ENCODE results near the gene CDHR5. TPM values are rescaled to one million over a fixed set of nuclear protein-coding genes. Genes with fewer than 3 reads are reported as not detected.

Gene CDHR5
- total and polyA plus RNA-seq, 9 donors: 0.07 to 2.3 (median 0.21) TPM; not detected in 5

GRCh38 chr11:603154-603553 is 21.6 kb downstream of the CDHR5 start:
- no peak overlapping the region for H3K27ac ChIP-seq
- intact Hi-C loops (cut with DNase I): no loop called here
- 83 to 89% (median 86%) methylated on average over 13 of the region's 13 CpGs for WGBS, 3 donors
- no peaks in the 10 kb centered on the region for H3K4me1 ChIP-seq (ENCODE audit: insufficient read depth)
- H3K9me3 ChIP-seq: no peaks in the 10 kb centered on the region
- no peaks in the 10 kb centered on the region for H3K36me3 ChIP-seq
- DNase-seq: no peak
- TF ChIP-seq EP300 (IDR thresholded peaks at IDR 0.05) (no peak), POLR2A (IDR thresholded peaks at IDR 0.05) (no peak)
- TF ChIP-seq, protein P1, sequence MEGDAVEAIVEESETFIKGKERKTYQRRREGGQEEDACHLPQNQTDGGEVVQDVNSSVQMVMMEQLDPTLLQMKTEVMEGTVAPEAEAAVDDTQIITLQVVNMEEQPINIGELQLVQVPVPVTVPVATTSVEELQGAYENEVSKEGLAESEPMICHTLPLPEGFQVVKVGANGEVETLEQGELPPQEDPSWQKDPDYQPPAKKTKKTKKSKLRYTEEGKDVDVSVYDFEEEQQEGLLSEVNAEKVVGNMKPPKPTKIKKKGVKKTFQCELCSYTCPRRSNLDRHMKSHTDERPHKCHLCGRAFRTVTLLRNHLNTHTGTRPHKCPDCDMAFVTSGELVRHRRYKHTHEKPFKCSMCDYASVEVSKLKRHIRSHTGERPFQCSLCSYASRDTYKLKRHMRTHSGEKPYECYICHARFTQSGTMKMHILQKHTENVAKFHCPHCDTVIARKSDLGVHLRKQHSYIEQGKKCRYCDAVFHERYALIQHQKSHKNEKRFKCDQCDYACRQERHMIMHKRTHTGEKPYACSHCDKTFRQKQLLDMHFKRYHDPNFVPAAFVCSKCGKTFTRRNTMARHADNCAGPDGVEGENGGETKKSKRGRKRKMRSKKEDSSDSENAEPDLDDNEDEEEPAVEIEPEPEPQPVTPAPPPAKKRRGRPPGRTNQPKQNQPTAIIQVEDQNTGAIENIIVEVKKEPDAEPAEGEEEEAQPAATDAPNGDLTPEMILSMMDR (IDR thresholded peaks at IDR 0.05): no peak
- H3K27me3 ChIP-seq: no peaks in the 10 kb centered on the region
- no peak overlapping the region for H3K4me3 ChIP-seq

GRCh38 chr11:601573-602245 is 23.0 kb downstream of the CDHR5 start:
- TF ChIP-seq, protein P1 (IDR thresholded peaks at IDR 0.05): no peak
- TF ChIP-seq POLR2A (IDR thresholded peaks at IDR 0.05) (no peak), EP300 (IDR thresholded peaks at IDR 0.05) (no peak)
- no peak for DNase-seq
- Histone ChIP-seq H3K4me3 (no peak overlapping the region), H3K27me3 (no peaks in the 10 kb centered on the region), H3K4me1 (ENCODE audit: insufficient read depth) (no peaks in the 10 kb centered on the region), H3K36me3 (no peaks in the 10 kb centered on the region), H3K9me3 (no peaks in the 10 kb centered on the region), H3K27ac (no peak overlapping the region)
- intact Hi-C loops (cut with DNase I): no loop called here
- WGBS, 3 donors: 86 to 92% (median 90%) methylated on average over 23 of the region's 23 CpGs

DNA sequence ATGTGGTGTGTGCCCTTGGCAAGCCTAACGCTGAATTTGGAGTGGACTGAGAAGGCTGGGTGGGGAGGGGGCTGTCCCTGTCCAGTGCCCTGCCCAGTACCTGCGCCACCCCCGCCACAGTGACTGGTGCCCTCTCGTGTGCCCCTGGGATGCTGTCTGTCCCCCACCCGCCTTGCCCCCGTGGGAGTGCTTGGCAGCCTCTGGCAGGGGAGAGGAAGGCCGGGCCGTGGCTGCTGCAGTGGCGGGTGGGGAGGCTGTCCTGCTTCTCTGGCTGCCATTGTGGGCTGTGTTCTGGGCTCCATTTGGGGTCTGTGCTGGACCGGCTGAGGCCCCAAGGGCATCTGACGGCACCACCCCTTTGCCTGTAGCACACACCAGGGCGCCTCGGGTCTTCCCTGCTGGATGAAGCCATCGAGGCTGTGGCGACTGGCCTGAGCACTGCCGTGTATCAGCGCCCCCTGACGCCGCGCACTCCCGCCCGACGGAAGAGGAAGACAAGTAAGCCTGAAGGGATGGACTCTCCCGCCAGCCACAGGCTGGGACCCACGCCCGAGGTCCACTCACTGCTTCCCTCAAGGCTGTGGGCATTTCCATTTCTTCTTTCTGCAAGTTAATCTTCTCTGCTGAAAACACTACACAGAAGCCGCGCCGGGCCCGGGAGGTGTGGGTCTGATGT is 26.6 kb downstream of the CDHR5 start:
- 85 to 89% (median 89%) methylated on average over 28 to 30 of the region's 30 CpGs for WGBS, 3 donors
- Histone ChIP-seq H3K27ac (no peak overlapping the region), H3K4me1 (ENCODE audit: insufficient read depth) (no peaks in the 10 kb centered on the region), H3K4me3 (no peak overlapping the region), H3K27me3 (no peaks in the 10 kb centered on the region), H3K9me3 (no peaks in the 10 kb centered on the region), H3K36me3 (no peaks in the 10 kb centered on the region)
- DNase-seq: no peak
- no peak for TF ChIP-seq EP300 (IDR thresholded peaks at IDR 0.05)
- TF ChIP-seq POLR2A (IDR thresholded peaks at IDR 0.05): no peak
- TF ChIP-seq, protein P1 (IDR thresholded peaks at IDR 0.05): no peak
- intact Hi-C loops (cut with DNase I): no loop called here

DNA sequence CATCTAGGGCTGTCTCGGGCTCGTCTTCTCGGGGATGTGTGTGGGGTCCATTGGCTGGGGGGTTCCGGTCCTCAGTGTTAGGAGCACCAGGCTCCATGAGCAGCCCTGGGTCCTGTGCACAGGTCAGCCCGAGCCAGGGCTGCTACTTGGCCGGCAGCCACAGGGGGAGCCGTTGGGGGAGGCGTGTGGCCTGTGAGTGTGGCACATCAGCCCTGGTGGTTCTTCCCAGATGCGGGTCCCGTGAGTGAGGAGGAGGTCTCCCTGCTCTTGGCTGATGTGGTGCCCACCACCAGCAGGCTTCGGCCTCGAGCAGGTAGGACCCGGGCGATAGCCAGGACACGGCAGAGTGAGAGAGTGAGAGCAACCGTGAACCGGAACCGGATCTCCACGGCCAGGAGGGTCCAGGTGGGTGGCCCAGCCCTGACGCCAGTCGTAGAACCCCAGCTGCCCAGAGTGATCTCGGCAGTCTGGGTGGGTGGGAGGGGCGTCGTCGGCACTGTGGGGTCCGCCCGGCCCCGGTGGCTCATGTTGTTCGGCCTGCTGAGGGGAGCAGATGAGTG is 27.5 kb downstream of the CDHR5 start:
- Histone ChIP-seq H3K27ac (no peak overlapping the region), H3K4me3 (no peak overlapping the region), H3K27me3 (no peaks in the 10 kb centered on the region), H3K9me3 (no peaks in the 10 kb centered on the region), H3K36me3 (no peaks in the 10 kb centered on the region), H3K4me1 (ENCODE audit: insufficient read depth) (no peaks in the 10 kb centered on the region)
- 77 to 86% (median 83%) methylated on average over 22 to 29 of the region's 29 CpGs for WGBS, 3 donors
- intact Hi-C loops (cut with DNase I): no loop called here
- DNase-seq: no peak
- TF ChIP-seq POLR2A (IDR thresholded peaks at IDR 0.05): no peak
- TF ChIP-seq EP300 (IDR thresholded peaks at IDR 0.05): no peak
- TF ChIP-seq, protein P1 (IDR thresholded peaks at IDR 0.05): no peak

Data from ovary (tissue), 9 donors.